HG02973 (cell line): ENCODE measurements around the gene GDPGP1.
"Not testable (repeated sequence)": the region's sequence is repeated elsewhere in the genome, so short reads cannot be mapped to it uniquely, and the experiment has no call there.

Experiments
- ATAC-seq: cut with Tn5 transposase; IDR thresholded peaks from one replicate; pipeline ENCODE4 v1.9.1; 2021; ENCODE audit warnings: moderate library complexity; ENCODE audit not compliant: unreplicated experiment

GDPGP1 gene, protein sequence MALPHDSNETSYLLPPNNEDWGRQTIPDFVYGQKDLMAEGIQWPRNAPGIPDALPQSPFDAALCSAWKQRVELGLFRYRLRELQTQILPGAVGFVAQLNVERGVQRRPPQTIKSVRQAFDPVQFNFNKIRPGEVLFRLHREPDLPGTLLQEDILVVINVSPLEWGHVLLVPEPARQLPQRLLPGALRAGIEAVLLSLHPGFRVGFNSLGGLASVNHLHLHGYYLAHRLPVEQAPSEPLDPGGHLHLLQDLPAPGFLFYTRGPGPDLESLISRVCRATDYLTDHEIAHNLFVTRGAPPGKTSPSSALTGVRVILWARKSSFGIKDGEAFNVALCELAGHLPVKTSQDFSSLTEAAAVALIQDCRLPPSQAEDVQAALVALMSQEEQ

DNA sequence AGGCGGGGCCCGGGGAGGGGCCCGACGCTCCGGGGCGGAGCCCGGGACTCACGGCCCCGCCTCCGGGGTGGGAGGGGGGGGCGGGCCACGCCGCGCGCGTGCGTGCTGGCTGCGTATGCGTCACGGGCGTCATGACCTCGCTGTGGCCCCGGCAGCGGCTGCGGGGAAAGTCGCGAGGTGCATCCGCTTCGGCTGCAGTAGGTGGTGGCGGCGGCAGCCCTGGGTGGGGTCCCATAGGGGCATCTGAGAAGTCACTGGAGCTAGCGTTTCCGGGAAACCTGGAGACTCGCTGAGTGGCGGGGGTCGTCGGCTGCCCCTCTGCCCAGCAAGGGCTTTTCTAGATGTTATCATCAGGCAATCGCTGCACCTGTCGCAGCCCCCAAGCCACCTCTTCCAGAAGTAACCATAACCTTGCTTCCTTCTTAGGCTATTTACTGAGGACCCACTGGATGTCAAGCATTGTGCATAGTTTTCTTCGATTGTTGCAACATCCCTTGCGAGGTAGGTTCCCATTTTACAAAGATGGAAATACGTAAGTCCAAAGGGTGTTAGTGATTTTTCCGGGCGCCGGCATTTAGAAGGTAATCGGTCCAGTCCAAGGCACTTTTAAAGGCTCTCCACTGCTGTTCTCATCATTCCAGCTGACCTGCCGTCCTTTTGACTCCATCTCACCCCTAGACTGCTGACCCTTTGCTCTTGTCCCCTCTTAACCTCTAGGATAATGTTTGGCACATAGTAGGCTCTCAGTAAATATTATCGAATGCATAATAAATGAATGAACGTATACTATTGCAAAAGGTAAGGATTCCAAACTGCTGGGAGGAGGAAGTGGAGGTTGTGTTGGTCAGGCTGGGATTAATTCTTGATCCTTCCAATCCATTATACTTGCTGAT lies at the start of gene GDPGP1:
GDPGP1 (plus strand) TSS at position 114 of the 893 bp plus-strand sequence. CDS start 6,700 bp downstream, outside the sequence.
- ATAC-seq = peak; percentile 61

DNA sequence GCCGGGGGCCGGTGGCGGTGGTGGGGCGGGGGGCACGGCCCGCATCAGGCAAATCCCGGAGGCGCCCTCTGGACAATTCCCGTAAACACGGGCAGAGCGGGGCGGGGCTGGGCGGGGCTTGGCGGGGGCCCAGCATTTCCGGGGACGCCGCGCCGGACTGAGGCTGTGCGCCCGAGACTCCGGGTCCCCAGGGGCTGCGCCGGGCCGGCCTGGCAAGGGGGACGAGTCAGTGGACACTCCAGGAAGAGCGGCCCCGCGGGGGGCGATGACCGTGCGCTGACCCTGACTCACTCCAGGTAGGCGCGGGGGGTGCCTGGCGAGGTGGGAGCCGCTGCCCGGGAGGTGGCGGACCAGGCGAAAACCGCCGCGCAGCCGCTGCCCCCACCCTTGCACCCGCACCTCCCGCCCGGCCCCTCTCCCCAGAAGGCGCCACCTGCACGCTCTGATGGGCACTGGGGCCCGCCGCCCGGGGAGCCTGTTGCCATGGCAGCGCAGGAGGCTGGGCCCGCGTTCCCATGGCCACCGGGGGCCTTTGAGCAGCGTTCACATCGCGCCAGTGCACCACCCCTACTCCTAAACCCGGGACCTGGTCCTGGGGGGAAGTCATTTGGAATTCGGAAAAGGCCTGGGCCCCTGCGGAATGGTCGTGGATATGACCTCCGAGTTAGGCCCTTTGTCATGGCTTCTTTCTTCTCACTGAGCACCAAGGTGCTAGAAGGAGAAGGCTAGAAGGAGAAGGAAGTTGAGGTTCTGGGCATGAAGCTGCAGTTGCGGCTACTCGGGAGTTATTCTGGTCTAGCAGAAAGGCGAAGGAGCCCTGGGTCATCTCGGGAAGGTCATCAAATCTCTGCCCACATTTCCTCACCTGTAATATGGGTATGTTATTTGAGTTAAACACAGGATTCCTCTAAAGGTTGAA lies 49.0 kb upstream of the GDPGP1 start:
- peak; percentile 65 for ATAC-seq

DNA sequence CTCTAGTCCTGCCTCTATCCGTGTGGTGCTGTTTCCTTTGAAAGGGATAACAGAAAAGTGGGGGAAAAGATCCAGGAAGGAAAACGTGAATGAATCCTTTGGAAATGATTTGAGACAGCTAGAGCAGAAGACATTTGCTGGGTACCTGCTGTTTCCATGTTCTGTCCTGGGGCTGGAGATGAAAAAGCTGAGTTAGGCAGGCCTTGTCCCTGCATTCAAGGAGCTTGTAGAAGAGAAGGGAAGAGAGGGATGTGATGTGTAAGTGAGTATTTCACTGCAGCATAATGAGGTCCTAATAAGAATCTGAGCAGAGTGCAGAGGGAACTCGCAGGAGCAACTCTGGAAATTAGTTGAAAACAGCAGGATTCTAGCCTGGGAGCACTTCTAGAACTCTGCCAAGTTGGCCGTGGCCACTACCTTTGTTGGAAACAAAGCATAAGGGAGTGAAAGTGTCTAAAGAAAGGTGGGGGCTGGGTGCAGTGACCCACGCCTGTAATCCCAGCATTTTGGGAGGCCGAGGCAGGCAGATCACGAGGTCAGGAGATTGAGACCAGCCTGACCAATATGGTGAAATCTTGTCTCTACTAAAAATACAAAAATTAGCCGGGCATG lies 46.6 kb upstream of the GDPGP1 start:
- ATAC-seq = no peak

DNA sequence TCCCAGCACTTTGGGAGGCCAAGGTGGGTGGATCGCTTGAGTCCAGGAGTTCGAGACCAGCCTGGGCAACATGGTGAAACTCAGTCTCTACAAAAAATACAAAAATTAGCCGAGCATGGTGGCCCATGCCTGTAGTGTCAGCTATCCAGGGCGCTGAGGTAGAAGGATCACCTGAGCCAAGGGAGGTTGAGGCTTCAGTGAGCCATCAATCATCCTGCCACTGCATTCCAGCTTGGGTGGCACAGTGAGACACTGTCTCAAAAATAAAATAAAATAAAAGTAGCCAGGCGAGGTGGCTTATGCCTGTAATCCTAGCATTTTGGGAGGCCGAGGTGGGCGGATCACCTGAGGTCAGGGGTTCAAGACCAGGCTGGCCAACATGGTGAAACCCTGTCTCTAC lies 45.9 kb upstream of the GDPGP1 start:
- ATAC-seq = not testable (repeated sequence)

DNA sequence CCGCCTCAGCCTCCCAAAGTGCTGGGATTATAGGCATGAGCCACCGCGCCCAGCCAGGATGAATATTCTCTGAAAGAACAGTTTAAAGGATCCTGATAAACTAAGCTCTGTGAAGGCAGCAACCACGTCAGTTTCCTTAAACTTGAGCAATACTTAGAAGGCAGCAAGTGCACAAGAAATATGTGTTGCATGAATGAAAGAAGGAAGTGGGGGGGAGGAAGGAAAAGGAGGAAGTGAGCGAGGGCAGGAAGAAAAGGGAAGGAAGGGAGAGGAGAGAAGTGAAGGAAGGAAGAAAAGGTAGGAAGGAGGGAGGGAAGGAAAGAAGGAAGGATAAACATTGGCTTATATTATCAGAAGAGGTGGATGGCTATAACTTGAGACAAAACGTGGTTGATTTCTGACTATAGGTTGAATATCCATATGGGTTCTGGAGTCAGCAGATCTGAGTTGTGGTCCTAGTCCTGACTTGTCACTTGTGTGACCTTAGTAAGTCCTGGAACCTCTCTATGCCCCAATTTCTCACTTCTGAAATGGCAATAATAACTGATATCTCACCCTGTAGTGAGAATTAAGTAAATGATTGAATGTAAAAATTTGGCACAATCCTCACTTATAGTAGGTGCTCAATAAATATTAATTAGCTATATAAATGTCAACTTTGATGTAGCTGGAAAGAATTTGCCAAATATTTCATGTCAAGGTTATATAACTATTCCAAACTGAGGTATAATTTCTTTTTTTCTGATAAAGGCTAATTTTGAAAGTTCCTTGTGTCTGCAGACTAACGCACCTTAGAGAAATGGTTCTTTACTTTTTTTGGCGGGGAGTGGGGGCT lies 44.9 kb upstream of the GDPGP1 start:
- no peak for ATAC-seq

DNA sequence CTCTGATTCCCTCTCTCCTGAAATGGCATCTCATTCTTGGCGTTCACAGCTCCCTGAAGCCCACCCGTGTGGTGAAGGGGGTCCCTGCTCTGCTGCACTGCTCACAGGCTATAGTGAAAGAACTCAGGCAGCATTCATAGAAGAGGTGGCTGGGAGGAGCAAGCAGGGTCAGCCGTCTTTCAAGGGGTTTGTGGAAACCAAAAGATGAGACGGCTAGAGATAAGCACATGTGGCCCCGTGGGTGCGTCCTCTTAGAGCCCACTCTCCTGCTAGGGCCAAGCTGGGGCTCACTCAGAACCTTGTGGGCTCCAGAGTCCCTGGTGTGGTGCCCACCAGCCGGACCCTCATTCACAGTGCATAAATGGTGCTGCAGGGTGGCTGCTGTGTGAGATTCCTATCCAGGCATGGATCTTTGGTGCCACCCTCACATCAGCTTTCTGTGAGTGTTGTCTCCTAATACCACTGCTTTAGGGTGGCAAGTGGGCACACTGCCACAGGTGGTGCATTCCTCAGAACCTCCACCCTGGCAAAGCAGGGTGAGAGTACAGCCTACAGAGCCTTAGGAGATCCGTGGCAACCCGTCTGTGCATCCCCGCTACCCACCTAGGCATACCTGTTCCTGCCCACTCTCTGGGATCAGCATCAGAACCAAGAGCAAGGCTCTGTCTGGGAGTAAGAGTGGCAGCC lies 44.1 kb upstream of the GDPGP1 start:
- no peak for ATAC-seq

DNA sequence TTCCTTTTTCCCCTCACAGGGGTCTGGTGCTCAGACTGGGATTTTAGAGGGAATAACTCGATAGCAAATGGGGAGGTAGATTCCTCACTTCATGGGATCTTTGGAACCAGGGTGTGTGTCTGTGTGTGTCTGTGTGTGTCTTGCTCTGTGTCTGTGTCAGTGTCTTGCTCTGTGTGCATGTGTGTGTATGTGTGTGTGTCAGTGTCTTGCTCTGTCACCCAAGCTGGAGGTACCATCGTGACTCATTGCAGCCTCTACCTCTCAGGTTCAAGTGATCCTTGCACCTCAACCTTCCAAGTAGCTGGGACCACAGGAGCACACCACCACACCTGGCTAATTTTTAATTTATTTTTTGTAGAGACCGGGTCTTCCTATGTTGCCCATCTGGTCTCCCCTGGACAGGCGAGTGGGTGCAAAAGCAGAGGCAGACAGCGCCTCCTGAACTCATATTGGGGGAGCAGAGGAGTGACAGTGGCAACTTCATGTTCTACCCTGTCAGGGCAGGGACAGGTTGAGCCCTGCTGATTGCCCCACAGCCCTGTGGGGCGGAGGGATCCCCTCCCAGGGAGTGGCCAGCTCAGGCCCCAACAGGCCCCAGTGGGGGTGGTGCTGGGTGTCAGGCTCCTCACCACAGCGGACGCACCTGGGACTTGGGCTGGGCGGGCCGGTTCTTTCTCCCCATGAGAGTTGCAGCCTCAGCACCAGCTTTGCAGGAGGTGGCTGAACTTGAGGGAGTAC lies 43.2 kb upstream of the GDPGP1 start:
- ATAC-seq = no peak

DNA sequence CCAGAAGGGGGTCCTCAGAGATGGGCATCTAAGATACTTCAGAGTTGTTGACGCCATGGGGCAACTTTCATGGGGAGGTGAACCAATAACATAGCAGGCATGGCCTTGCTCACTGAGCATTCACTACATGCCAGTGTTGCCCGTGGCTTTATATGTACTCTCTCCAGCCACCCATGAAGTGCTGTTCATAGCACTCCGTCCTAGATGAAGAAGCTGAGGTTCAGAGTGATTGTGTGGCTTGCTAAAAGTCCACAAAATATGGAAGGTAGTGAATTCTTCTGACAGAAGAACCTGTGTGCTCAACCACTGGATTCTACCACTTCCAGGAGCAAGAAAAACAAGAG lies 42.7 kb upstream of the GDPGP1 start:
- ATAC-seq = no peak

DNA sequence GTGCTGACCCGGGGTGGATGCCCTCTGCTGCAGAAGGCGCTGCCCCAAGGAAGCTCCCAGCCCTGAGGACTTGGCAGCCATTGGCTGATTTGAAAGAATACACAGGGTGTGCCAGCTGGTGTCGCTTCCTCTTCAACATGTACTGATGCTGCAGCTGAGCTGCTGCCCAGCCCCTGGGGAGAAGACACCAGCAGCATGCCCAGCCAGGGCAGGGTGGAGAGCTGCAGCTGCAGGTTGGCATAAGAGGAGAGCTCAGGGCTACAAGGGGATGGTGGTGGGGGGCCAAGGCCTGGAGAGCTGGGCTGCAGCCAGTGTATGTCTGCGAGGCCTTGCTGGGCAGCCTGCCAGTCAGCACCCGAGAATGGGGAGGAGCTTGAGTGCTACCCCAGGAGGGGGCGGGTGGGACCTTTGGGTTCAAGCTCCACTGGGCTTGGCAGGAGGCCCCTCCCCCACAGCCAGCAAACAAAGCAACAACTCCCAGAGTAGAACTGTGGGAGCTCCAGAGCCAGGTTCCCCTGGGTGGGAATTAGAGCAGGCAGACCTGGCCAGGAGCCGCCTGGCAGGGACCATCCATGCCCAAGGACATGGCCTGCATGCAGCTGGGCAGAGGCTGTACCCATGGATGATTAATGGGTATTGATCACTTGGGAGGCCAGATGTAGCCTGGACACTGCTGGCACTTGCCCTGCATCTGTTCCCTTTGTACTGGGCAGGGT lies 42.1 kb upstream of the GDPGP1 start:
- ATAC-seq = peak; percentile 56

DNA sequence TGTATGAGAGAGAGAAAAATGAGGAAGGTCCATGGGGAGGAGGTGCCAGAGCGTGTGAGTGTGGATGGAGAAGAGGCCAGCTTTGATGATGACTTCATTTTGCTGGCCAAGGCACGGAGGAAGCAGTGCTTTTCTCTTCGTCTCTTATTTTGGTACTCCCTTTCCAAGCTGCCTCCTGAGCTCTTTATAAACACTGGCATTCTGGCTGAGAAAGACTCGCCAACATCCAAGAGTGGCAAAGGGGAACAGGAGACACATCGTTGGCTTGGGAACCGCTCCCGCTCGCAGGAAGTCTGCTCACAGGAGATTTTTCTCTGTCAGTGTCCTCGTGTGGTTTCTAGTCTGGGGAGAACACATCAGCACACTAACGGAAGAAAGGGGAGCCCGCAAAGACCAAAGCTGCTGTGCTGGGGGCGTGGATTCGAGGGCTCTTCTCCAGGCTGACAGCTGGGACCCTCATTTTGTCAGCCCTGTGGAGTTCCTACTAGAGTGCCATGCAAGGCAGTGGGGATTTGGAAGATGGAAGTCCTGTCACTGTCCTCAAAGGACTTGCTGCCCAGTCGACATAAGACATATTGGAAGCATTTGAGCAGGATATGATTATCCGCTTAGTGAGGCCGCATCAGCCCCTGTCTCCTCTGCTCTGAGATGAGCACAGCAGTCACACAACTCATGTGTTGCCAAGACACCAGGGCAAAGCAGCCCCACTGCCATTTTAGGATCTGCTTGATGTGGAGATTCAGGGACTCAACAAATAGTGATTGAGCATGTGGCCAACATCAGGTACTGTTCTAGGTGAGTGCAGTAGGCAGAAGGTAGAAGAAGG lies 40.8 kb upstream of the GDPGP1 start:
- ATAC-seq = no peak

DNA sequence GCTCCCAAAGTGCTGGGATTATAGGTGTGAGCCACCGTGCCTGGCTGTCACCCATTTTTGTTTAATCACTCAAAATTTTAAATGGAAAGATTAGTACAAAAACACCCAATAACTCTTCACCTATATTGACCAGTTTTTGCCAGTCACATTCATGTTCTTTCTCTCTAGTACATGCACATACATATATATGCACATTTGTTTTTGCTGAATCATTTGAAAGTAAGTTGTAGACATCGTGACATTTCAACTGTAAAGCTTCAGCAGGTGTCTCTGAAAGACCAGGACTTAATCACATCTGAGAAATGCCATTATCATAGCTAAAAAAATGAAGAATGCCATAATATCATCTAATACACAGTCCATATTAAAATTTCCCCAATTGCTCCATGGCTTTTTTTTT lies 39.4 kb upstream of the GDPGP1 start:
- no peak for ATAC-seq

DNA sequence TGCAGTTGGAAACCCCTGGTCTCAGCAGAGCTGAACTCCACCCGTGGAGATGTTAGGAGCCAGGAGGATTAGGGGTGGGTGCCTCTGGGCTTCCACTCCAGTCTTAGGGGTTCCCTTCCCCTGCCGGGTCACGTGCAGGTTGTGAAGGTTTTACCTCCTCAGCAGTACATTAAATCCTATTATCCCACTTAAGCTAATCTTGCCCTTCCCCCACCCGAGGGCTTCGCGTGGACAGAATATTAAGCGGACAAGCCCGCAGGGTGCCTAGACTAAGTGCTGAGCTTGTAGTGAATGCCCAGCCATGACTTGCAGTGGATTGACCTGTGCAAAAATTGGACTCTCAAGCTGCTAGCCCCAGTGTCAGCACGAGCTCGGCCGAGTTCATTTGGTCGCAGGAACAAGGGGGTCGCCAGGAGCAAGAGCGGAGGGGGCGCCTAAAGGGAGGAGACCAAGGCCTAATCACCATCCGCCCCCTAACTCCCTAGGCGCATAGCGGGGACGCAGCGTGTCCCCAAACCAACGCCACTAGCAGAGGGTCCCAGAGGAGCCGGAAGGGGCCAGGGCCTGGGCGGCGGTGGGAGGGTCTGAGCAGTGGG lies 33.4 kb upstream of the GDPGP1 start:
- no peak for ATAC-seq

DNA sequence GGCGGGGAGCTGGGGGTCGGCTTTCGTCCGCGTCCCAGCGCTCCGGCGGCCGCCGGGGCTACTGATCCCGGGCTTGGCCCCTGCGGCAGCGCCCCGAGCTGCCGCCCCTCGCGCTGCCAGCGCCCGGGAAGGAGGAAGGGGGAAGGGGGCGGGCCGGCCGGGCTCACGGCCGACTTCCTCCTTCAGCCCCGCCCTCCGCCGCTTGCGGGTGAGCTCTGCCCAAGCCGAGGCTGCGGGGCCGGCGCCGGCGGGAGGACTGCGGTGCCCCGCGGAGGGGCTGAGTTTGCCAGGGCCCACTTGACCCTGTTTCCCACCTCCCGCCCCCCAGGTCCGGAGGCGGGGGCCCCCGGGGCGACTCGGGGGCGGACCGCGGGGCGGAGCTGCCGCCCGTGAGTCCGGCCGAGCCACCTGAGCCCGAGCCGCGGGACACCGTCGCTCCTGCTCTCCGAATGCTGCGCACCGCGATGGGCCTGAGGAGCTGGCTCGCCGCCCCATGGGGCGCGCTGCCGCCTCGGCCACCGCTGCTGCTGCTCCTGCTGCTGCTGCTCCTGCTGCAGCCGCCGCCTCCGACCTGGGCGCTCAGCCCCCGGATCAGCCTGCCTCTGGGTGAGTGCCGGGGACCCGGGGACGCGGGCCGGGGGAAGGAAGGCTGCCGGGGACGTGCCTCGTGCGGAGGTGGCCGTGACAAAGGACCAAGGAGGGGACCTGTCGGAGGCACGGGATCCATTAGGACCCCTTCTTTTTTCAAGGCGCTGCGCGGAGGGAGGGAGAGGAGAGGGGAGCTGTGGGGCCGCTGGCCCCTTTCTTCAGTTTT lies 32.7 kb upstream of the GDPGP1 start, which contains the start of gene SEMA4B:
SEMA4B (plus strand) TSS at position 201 of the 814 bp plus-strand sequence; CDS start at position 450, 249 bp downstream.
- peak; percentile 76 for ATAC-seq

DNA sequence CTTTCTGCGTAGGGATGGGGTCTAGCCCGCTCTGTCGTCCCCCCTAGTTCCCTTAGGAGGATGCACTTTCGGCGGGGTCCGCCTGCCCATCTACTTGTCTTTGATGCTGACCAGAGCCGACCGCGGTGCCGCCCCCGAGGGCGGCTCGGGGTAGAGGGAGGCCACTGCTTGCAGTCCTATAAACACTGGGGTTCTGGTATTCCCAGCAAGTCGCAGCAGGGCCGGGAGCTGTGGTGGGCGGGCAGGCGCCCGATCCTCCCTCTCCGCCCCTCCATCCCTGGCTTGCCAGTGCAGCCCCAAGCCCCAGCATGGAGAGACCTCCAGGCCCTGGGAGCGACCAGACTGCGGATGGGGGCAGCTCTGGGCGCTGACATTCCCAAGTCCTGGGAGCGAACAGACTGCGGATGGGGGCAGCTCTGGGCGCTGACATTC lies 32.0 kb upstream of the GDPGP1 start:
- ATAC-seq = no peak

DNA sequence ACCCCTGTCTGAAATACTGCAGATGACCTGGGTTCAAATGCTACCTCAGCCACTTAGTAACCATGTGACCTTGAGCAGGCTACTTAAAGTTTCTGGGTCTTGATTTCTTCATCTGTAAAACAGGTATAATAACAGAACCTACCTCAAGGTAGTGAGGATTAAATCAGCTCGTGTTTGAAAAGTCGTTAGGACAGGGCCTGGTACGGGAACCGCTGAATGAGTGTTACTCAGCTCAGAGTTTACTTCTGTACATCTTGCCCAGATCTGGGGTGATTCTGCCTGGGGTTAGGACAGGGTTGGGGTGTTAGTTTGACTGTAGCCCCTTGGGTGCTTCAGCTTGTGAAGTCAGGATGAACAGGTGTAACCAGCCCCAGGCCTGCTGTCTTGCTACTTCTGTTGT lies 31.1 kb upstream of the GDPGP1 start:
- no peak for ATAC-seq

DNA sequence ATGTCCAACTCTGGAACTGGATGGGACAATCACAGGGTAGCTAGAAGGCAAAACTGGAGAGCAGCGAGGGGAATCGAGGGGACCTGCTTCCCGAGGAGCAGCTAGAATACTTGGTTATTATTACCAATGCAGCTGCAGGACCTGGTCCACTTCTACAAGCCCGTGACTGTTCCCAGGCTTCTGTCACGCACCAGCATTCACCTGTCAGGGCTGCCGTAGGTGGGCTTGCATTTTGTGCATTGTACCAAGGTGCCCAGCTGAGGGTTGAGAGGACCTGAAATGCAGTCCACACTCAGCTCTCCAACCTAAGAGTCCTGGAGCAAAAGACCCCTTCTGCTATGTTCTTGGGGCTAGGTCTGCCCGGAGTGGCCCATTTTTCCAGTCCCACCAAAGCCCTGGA lies 30.5 kb upstream of the GDPGP1 start:
- ATAC-seq = no peak
